Transverse colon (tissue), 4 donors: ENCODE results near the gene AIG1. TPM values are rescaled to one million over a fixed set of nuclear protein-coding genes. Genes with fewer than 3 reads are reported as not detected.

Source experiments
- DNase-seq: peaks from one replicate; pipeline ENCODE4 v3.0.0-alpha.2; 2019
- H3K27ac ChIP-seq, 4 donors: fragments of 200-600 bp; sonication (generic); 2 replicates each; pipeline ENCODE4 v1.5.1; 2016 to 2018; ENCODE audit warnings: inconsistent platforms in 4 of 4
- H3K27me3 ChIP-seq: fragments of 200-600 bp; sonication (generic); 2 replicates; pipeline ENCODE4 v1.5.1; 2017; ENCODE audit warnings: inconsistent platforms
- H3K36me3 ChIP-seq, 4 donors: fragments of 200-600 bp; sonication (generic); 2 replicates each; pipeline ENCODE4 v1.5.1; 2017 to 2019; ENCODE audit warnings: inconsistent platforms in 4 of 4
- H3K4me1 ChIP-seq, 4 donors: fragments of 200-600 bp; sonication (generic); 2 replicates each; pipeline ENCODE4 v1.5.1; 2017 to 2020; ENCODE audit warnings: inconsistent platforms in 4 of 4
- H3K4me3 ChIP-seq, 4 donors: fragments of 200-600 bp; sonication (generic); 1 replicate in 1 of 4; 2 replicates in 3 of 4; pipeline versions ENCODE4 v1.5.1 to v1.6.1; 2017 to 2019; ENCODE audit warnings: inconsistent platforms in 4 of 4
- H3K9me3 ChIP-seq, 2 donors: fragments of 200-600 bp; sonication (generic); 2 replicates each; pipeline ENCODE4 v1.5.1; 2017 to 2019; ENCODE audit warnings: inconsistent platforms in 2 of 2
- CTCF ChIP-seq, 5 experiments: fragments of 200-600 bp in 3 of 5; fragments of 450-650 bp in 2 of 5; sonication (generic) in 3 of 5; IDR thresholded peaks; 1 replicate in 2 of 5; 2 replicates in 3 of 5; pipeline ENCODE4 v1.5.1; 2016 to 2017; ENCODE audit warnings: antibody characterized with exemption in 5 of 5, inconsistent platforms in 3 of 5, mild to moderate bottlenecking in 2 of 5, moderate library complexity in 1 of 5
- EP300 ChIP-seq: sonication (generic); formaldehyde crosslinking; IDR thresholded peaks from one replicate; pipeline ENCODE4 v1.6.1; 2017; ENCODE audit warnings: antibody characterized with exemption, low read depth
- POLR2A ChIP-seq: fragments of 450-650 bp; IDR thresholded peaks from one replicate; pipeline ENCODE4 v1.6.1; 2016; ENCODE audit warnings: antibody characterized with exemption, mild to moderate bottlenecking, moderate library complexity
- POLR2AphosphoS5 ChIP-seq, 3 donors: sonication (generic); formaldehyde crosslinking; IDR thresholded peaks; one replicate each; pipeline ENCODE4 v1.6.1; 2016; ENCODE audit warnings: antibody characterized with exemption in 3 of 3
- WGBS, 2 donors: methylation state at CpG; one replicate each; pipeline ENCODE4 v1.1.5; 2018; ENCODE audit warnings: low coverage in 1 of 2; 5-methylcytosine and 5-hydroxymethylcytosine counted together
- in situ Hi-C, 4 donors: fragments of 200-750 bp; cut with MboI; loops; one replicate each; pipeline versions ENCODE4 v1.15.0 to v1.15.1; 2017; ENCODE audit warnings: low sequenced_read_pairs in 3 of 4, low pct_ligation_motif_present in 1 of 4, low pct_unique_long_range_greater_than_20kb in 1 of 4
- intact Hi-C: fragments of 100-400 bp; cut with DNase I; formaldehyde crosslinking; loops from one replicate; pipeline ENCODE4 v1.15.1; 2023; ENCODE audit warnings: low total_unique reads
- total RNA-seq, 4 donors: library from RNA; depleted of rRNA; stranded (reverse); fragments of >200 nt; gene quantifications; one replicate each; pipeline ENCODE4 v1.1.0, GENCODE V29; 2016

AIG1 gene
- total RNA-seq, 4 donors from 2014 or later = 16.5 to 38.2 (median 21.6) TPM

- intact Hi-C loops (no loop called here), in situ Hi-C loops (no loop called here)
- TF ChIP-seq EP300 (no peak), CTCF (IDR thresholded peaks at IDR 0.05) (no peak), POLR2AphosphoS5 (IDR thresholded peaks at IDR 0.05) (no peak), POLR2A (no peak)
- H3K27me3 ChIP-seq = no peaks in the 10 kb centered on the region
- peaks cover 6 to 16% of the 10 kb centered on the region in 2 donors for H3K9me3 ChIP-seq
- H3K4me1 ChIP-seq = no peaks in the 10 kb centered on the region
- no peaks in the 10 kb centered on the region for H3K36me3 ChIP-seq
- H3K27ac ChIP-seq = no peak overlapping the region
- no peak overlapping the region for H3K4me3 ChIP-seq
- DNase-seq = no peak
Observed at GRCh38 chr6:143128681-143129015, 68.0 kb downstream of the AIG1 start.

- Histone ChIP-seq H3K4me1 (no peaks in the 10 kb centered on the region), H3K27ac (no peak overlapping the region), H3K4me3 (no peak overlapping the region), H3K9me3 (peaks cover 6 to 16% of the 10 kb centered on the region in 2 donors), H3K27me3 (no peaks in the 10 kb centered on the region), H3K36me3 (no peaks in the 10 kb centered on the region)
- no peak for TF ChIP-seq EP300
- no peak for DNase-seq
- intact Hi-C loops (no loop called here), in situ Hi-C loops (no loop called here)
- 86 to 89% methylated on average over 1 of the region's 1 CpG for WGBS, 2 donors
Observed at GRCh38 chr6:143130928-143131327, 70.2 kb downstream of the AIG1 start.

GRCh38 chr6:143135325-143135724 is 74.6 kb downstream of the AIG1 start:
- in situ Hi-C loops (no loop called here), intact Hi-C loops (no loop called here)
- H3K4me1 ChIP-seq = no peaks in the 10 kb centered on the region
- peaks cover 6 to 12% of the 10 kb centered on the region in 2 donors for H3K9me3 ChIP-seq
- no peak for TF ChIP-seq POLR2AphosphoS5 (IDR thresholded peaks at IDR 0.05)
- no peak for TF ChIP-seq EP300
- TF ChIP-seq POLR2A = no peak
- TF ChIP-seq CTCF (IDR thresholded peaks at IDR 0.05) = no peak
- DNase-seq = no peak
- 70 to 88% methylated on average over 2 of the region's 2 CpGs for WGBS, 2 donors
- H3K36me3 ChIP-seq = peaks cover 0 to 5% (median 0%) of the 10 kb centered on the region in 4 donors
- H3K27me3 ChIP-seq = no peaks in the 10 kb centered on the region
- H3K27ac ChIP-seq = no peak overlapping the region
- H3K4me3 ChIP-seq = no peak overlapping the region

- intact Hi-C loops (no loop called here), in situ Hi-C loops (no loop called here)
- no peak for DNase-seq
- no peak overlapping the region for H3K4me3 ChIP-seq
- H3K4me1 ChIP-seq = no peaks in the 10 kb centered on the region
- WGBS, 2 donors = 66 to 67% methylated on average over 3 of the region's 3 CpGs
- peaks cover 0 to 6% of the 10 kb centered on the region in 2 donors for H3K9me3 ChIP-seq
- peaks cover 0 to 5% (median 0%) of the 10 kb centered on the region in 4 donors for H3K36me3 ChIP-seq
- H3K27me3 ChIP-seq = no peaks in the 10 kb centered on the region
- TF ChIP-seq POLR2A (no peak), POLR2AphosphoS5 (IDR thresholded peaks at IDR 0.05) (no peak), CTCF (IDR thresholded peaks at IDR 0.05) (no peak), EP300 (no peak)
- no peak overlapping the region for H3K27ac ChIP-seq
Observed at GRCh38 chr6:143135797-143136561, 75.3 kb downstream of the AIG1 start.

GRCh38 chr6:143136647-143137046 is 76.0 kb downstream of the AIG1 start:
- in situ Hi-C loops = no loop called here
- no peak for TF ChIP-seq POLR2AphosphoS5 (IDR thresholded peaks at IDR 0.05)
- TF ChIP-seq POLR2A = no peak
- no peak for TF ChIP-seq CTCF (IDR thresholded peaks at IDR 0.05)
- TF ChIP-seq EP300 = no peak

More at GRCh38 chr6:143136647-143137046, 76.0 kb downstream of the AIG1 start:
- Histone ChIP-seq H3K27ac (no peak overlapping the region), H3K9me3 (no peaks in the 10 kb centered on the region), H3K4me1 (no peaks in the 10 kb centered on the region), H3K27me3 (no peaks in the 10 kb centered on the region), H3K4me3 (no peak overlapping the region), H3K36me3 (peaks cover 0 to 5% (median 0%) of the 10 kb centered on the region in 4 donors)
- WGBS, 2 donors = 69 to 83% methylated on average over 2 to 3 of the region's 3 CpGs
- intact Hi-C loops = no loop called here
- no peak for DNase-seq
